HepG2 (cell line): ENCODE measurements around the gene RFC1. TPM values are rescaled to one million over a fixed set of nuclear protein-coding genes. Genes with fewer than 3 reads are reported as not detected.

Experiments used
- ATAD3A ChIP-seq: sonication (generic); formaldehyde crosslinking; IDR thresholded peaks from 2 replicates; pipeline ENCODE4 v1.4.0; 2020; ENCODE audit warnings: missing genetic modification reagents
- CAMTA2 ChIP-seq: sonication (generic); formaldehyde crosslinking; IDR thresholded peaks from 2 replicates; pipeline ENCODE4 v1.4.0; 2020; ENCODE audit warnings: mild to moderate bottlenecking, missing genetic modification reagents, borderline replicate concordance
- CENPX ChIP-seq: sonication (generic); formaldehyde crosslinking; IDR thresholded peaks from 2 replicates; pipeline ENCODE4 v1.9.0; 2021; ENCODE audit warnings: mild to moderate bottlenecking, missing genetic modification reagents, moderate library complexity
- CREB1 ChIP-seq, 2 experiments: fragments of 450-650 bp in 1 of 2; IDR thresholded peaks; 2 replicates each; pipeline ENCODE4 v1.6.1; 2016 to 2017; ENCODE audit warnings: control low read depth in 1 of 2, mild to moderate bottlenecking in 1 of 2, missing compliant biosample characterization in 1 of 2, missing genetic modification characterization in 1 of 2
- ELF1 ChIP-seq: sonication (generic); formaldehyde crosslinking; IDR thresholded peaks from 2 replicates; pipeline ENCODE4 v1.4.0; 2020; ENCODE audit warnings: missing genetic modification reagents
- GATAD1 ChIP-seq: IDR thresholded peaks from 2 replicates; pipeline ENCODE4 v1.6.1; 2016; ENCODE audit warnings: missing genetic modification reagents, missing compliant biosample characterization
- GFI1 ChIP-seq: sonication (generic); formaldehyde crosslinking; IDR thresholded peaks from 2 replicates; pipeline ENCODE4 v1.5.0; 2020; ENCODE audit warnings: missing genetic modification reagents, mild to moderate bottlenecking, borderline replicate concordance
- GPN1 ChIP-seq: sonication (generic); formaldehyde crosslinking; IDR thresholded peaks from 2 replicates; pipeline ENCODE4 v1.5.1; 2020; ENCODE audit warnings: missing genetic modification reagents, borderline replicate concordance
- HDAC2 ChIP-seq: sonication (generic); formaldehyde crosslinking; IDR thresholded peaks from 2 replicates; pipeline ENCODE4 v1.4.0; 2020; ENCODE audit warnings: missing genetic modification reagents
- HDAC6 ChIP-seq: fragments of 200-600 bp; sonication (generic); IDR thresholded peaks from 2 replicates; pipeline ENCODE4 v1.7.0; 2017; ENCODE audit warnings: mild to moderate bottlenecking, antibody characterized with exemption, low read length, low read depth
- HOXA5 ChIP-seq: sonication (generic); formaldehyde crosslinking; IDR thresholded peaks from 2 replicates; pipeline ENCODE4 v1.4.0; 2020; ENCODE audit warnings: missing genetic modification reagents
- KAT2B ChIP-seq: fragments of 150-350 bp; IDR thresholded peaks from 2 replicates; pipeline ENCODE4 v1.6.1; 2014; ENCODE audit warnings: low read depth, low read length, borderline replicate concordance
- MTA1 ChIP-seq: sonication (generic); formaldehyde crosslinking; IDR thresholded peaks from 2 replicates; pipeline ENCODE4 v1.4.0; 2020; ENCODE audit warnings: missing genetic modification reagents, mild to moderate bottlenecking, borderline replicate concordance
- NFE2L1 ChIP-seq: sonication (generic); formaldehyde crosslinking; IDR thresholded peaks from 2 replicates; pipeline ENCODE4 v1.4.0; 2020; ENCODE audit warnings: missing genetic modification reagents, mild to moderate bottlenecking, borderline replicate concordance
- NFYB ChIP-seq: sonication (generic); formaldehyde crosslinking; IDR thresholded peaks from 2 replicates; pipeline ENCODE4 v1.4.0; 2020; ENCODE audit warnings: missing genetic modification reagents
- PHF21A ChIP-seq: sonication (generic); formaldehyde crosslinking; IDR thresholded peaks from 2 replicates; pipeline ENCODE4 v1.5.0; 2020; ENCODE audit warnings: mild to moderate bottlenecking, missing genetic modification reagents
- PRDM15 ChIP-seq: sonication (generic); formaldehyde crosslinking; IDR thresholded peaks from 2 replicates; pipeline ENCODE4 v1.4.0; 2020; ENCODE audit warnings: missing genetic modification reagents
- TEAD3 ChIP-seq: optimal IDR thresholded peaks from 2 replicates; pipeline ENCODE3; 2016; ENCODE audit warnings: borderline replicate concordance
- XRCC5 ChIP-seq: fragments of 200-400 bp; formaldehyde crosslinking; optimal IDR thresholded peaks from 2 replicates; pipeline ENCODE3; 2017; ENCODE audit warnings: mild to moderate bottlenecking, low read length
- ZFX ChIP-seq: sonication (generic); formaldehyde crosslinking; IDR thresholded peaks from 2 replicates; pipeline ENCODE4 v1.4.0; 2020; ENCODE audit warnings: mild to moderate bottlenecking, low read depth, missing genetic modification reagents, moderate library complexity
- ZKSCAN1 ChIP-seq: fragments of 150-350 bp; IDR thresholded peaks from 2 replicates; pipeline ENCODE4 v1.6.1; 2014; ENCODE audit warnings: low read length
- ZNF232 ChIP-seq: sonication (generic); formaldehyde crosslinking; IDR thresholded peaks from 2 replicates; pipeline ENCODE4 v1.4.0; 2020; ENCODE audit warnings: missing genetic modification reagents, borderline replicate concordance
- ZNF33B ChIP-seq: sonication (generic); formaldehyde crosslinking; IDR thresholded peaks from 2 replicates; pipeline ENCODE4 v1.5.1; 2020; ENCODE audit warnings: mild to moderate bottlenecking, missing genetic modification reagents
- ZNF446 ChIP-seq: sonication (generic); formaldehyde crosslinking; IDR thresholded peaks from 2 replicates; pipeline ENCODE4 v1.5.0; 2020; ENCODE audit warnings: mild to moderate bottlenecking, missing genetic modification reagents
- ZNF468 ChIP-seq: sonication (generic); formaldehyde crosslinking; IDR thresholded peaks from 2 replicates; pipeline ENCODE4 v1.8.0; 2022; ENCODE audit warnings: mild to moderate bottlenecking, moderate library complexity, missing genetic modification reagents
- ZNF580 ChIP-seq: IDR thresholded peaks from 2 replicates; pipeline ENCODE4 v1.6.1; 2016; ENCODE audit warnings: low read depth, borderline replicate concordance
- ZNF605 ChIP-seq: sonication (generic); formaldehyde crosslinking; IDR thresholded peaks from 2 replicates; pipeline ENCODE4 v1.8.0; 2022; ENCODE audit warnings: mild to moderate bottlenecking, missing genetic modification reagents
- ZNF720 ChIP-seq: sonication (generic); formaldehyde crosslinking; IDR thresholded peaks from 2 replicates; pipeline ENCODE4 v1.4.0; 2020; ENCODE audit warnings: missing genetic modification reagents
- ZNF841 ChIP-seq: sonication (generic); formaldehyde crosslinking; IDR thresholded peaks from 2 replicates; pipeline ENCODE4 v1.8.1; 2023; ENCODE audit warnings: missing genetic modification reagents, borderline replicate concordance
- ZNF878 ChIP-seq: sonication (generic); formaldehyde crosslinking; IDR thresholded peaks from 2 replicates; pipeline ENCODE4 v1.8.1; 2023; ENCODE audit warnings: mild to moderate bottlenecking, missing genetic modification reagents, moderate library complexity
- polyA plus RNA-seq, 8 experiments: library from polyadenylated mRNA; depleted of rRNA in 3 of 8; stranded (reverse) in 7 of 8; unstranded in 1 of 8; fragments of >200 nt; fragmentation: Illumina TruSeq in 4 of 8; extraction: Trizol in 4 of 8; gene quantifications; 2 replicates each; pipeline versions ENCODE4 v1.2.1 to v1.2.3, GENCODE V29; 2011 to 2016; ENCODE audit warnings: low read depth in 4 of 8, missing spikeins in 1 of 8, mixed read lengths in 1 of 8; ENCODE audit not compliant: insufficient read depth in 1 of 8
- total RNA-seq, 5 experiments: library from RNA; depleted of rRNA; stranded (reverse); fragments of >200 nt; fragmentation: Illumina TruSeq; extraction: Trizol; gene quantifications; 2 replicates each; pipeline ENCODE4 v1.2.3, GENCODE V29; 2016; ENCODE audit warnings: low read depth in 1 of 5

Gene RFC1
- total and polyA plus RNA-seq, 2 of the 13 experiments (the other 11 are each of a cell fraction or from before 2014, with no cell fraction given), result 15.9 to 78.8 TPM

- TF ChIP-seq PHF21A (CRISPR knock-in tag) (0 out of 2 replicates have a peak, but pooled peaks have one; percentile 29), HOXA5 (CRISPR knock-in tag) (no peak), ZNF446 (CRISPR knock-in tag) (no peak), CENPX (no peak), XRCC5 (no peak), HDAC6 (no peak), HDAC2 (CRISPR knock-in tag) (peak; percentile 32; the same call in 1 of the 2 replicates), ZNF878 (no peak), ELF1 (CRISPR knock-in tag) (no peak), ZNF720 (CRISPR knock-in tag) (no peak), ZFX (no peak), NFE2L1 (CRISPR knock-in tag) (no peak), GFI1 (no peak), GATAD1 (no peak), ZNF580 (CRISPR knock-in tag) (no peak), ZNF841 (CRISPR knock-in tag) (no peak), ATAD3A (no peak), ZNF33B (no peak), MTA1 (CRISPR knock-in tag) (no peak), NFYB (CRISPR knock-in tag) (no peak), ZNF605 (CRISPR knock-in tag) (no peak), ZNF468 (CRISPR knock-in tag) (no peak), GPN1 (no peak), KAT2B (no peak), CREB1 (IDR thresholded peaks at IDR 0.05) (no peak), CREB1 (CRISPR knock-in tag; IDR thresholded peaks at IDR 0.05) (peak; percentile 42; the same call in 1 of the 2 replicates), TEAD3 (CRISPR knock-in tag) (no peak), PRDM15 (no peak), ZNF232 (CRISPR knock-in tag) (no peak), ZKSCAN1 (no peak), CAMTA2 (CRISPR knock-in tag) (no peak)
Observed at GRCh38 chr4:39415678-39416283, 49.6 kb upstream of the RFC1 start (continued).
